Hematopoietic multipotent progenitor cell (in vitro differentiated cells): ENCODE measurements around the gene MTARC1. TPM values are rescaled to one million over a fixed set of nuclear protein-coding genes. Genes with fewer than 3 reads are reported as not detected.

Source experiments
- DNase-seq, 3 donors: peaks; one replicate each; pipeline ENCODE4 v3.0.0-alpha.2; 2011 to 2015; ENCODE audit warnings: low read depth in 2 of 3, low spot score in 2 of 3
- total RNA-seq: library from RNA; depleted of rRNA; stranded (reverse); fragments of >200 nt; gene quantifications from one replicate; pipeline ENCODE4 v1.2.3, GENCODE V29; 2012

MTARC1 gene
- total RNA-seq, 1 donor = 1.9 TPM

DNA sequence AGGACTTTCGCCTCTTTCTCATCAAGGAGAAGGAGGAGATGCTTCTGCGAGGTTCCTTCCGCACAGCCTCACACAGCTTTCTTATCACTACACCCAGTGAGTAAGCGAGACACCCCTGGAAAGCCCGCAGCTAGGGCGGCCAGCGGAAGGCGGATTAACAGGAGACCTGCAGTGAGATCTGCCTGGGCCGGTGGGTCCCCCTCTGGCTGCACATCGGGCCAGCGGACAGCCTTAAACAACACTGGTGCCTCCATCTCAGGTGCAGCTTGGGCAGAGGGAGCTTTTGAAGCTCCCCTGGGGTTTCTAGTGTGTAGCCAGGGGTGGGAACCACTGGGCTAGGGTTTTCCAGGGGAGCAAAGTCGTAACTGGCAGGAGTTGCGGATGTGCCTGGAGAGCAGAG lies 17.5 kb upstream of the MTARC1 start:
- no peak for DNase-seq

DNA sequence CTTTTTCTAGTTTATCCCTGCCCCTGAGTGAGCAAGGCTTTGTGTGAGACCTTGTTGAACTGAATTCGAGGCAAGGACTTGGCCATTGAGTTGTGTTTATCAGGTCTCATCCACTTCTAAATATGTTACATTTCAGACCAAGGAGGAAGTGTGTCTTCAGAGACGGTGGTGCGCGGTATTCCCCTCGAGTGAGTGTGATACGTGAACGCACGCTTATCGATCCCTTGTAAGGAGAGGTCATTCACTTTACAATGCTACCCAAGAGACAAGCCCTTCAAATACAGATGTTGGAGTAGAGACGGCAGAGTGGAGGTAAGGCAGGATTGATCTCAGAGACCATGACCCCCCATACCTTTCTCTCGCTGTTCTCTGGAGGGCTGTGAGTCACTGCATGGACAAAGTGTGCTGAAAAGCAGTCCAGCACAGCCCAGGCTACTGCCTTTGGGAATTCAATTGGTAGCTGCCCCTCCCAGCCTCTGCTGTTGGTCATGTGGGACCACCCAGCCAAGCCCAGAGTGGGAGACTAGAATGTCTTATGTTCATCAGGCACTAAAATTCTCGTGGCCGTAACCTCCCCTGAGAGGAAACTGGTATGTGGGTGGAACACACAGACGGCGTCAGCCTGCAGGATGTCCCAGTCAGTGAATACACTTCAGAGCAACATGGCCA lies 16.3 kb upstream of the MTARC1 start:
- DNase-seq = no peak

DNA sequence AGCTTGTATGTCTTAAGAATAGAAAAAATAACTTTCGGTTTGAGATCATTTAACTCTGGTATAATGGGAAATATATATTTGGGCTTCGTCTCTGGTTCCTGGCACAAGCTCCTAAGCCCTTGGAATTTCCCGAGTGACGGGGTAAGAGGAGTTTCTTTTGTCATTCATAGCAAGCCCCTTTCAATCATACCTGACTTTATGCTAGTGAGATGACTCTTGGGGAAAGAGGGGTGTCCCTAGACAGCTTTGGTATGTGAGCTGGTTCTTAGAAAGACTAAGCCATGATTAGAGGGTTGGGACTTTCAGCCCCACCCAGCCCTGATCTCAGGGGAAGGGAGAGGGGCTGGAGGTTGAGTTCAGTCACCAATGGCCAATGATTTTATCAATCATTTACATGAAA lies 13.9 kb upstream of the MTARC1 start:
- DNase-seq = no peak

DNA sequence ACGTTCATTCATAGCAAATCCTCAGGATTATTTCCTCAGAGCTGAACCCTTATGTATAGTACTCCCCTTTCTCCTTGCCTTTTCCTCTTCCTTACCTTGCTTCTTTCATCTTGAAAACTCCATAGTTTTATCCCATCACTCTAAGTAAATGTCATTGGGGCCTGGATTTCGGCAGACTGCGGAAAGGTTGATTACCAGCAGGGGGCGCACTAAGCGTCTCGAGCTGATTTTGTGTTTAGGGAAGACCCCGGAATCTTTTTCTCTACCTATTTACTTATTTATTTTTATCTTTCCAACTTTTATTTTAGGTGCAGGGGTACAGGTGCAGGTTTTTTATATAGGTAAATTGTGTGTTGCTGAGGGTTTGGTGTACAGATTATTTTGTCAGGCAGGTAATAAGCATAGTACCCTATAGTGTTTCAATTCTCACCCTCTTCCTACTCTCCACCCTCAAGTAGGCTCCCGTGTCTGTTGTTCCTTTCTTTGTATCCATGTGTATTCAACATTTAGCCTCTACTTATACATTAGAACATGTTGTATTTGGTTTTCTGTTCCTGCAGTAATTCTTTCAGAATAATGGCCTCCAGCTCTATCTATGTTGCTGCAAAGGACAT lies 11.4 kb upstream of the MTARC1 start:
- DNase-seq = peak; percentile 7 to 56 (median 29)

DNA sequence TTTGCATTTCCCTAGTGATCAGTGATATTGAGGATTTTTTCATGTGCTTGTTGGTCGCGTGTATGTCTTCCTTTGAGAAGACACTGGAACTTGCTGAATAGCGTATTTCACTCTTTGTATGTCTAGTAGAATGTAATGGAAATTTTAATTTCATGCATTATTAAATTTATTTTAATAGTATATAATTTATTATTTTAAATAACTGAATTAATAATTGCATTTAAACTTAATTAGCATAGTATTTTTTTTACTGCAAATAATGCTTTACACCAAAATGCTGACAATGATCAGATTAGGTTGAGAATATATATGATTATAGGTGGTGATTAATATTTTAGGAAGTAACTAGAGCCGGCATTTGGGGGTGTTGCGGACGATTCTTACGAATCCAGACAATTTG lies 10.5 kb upstream of the MTARC1 start:
- no peak for DNase-seq

DNA sequence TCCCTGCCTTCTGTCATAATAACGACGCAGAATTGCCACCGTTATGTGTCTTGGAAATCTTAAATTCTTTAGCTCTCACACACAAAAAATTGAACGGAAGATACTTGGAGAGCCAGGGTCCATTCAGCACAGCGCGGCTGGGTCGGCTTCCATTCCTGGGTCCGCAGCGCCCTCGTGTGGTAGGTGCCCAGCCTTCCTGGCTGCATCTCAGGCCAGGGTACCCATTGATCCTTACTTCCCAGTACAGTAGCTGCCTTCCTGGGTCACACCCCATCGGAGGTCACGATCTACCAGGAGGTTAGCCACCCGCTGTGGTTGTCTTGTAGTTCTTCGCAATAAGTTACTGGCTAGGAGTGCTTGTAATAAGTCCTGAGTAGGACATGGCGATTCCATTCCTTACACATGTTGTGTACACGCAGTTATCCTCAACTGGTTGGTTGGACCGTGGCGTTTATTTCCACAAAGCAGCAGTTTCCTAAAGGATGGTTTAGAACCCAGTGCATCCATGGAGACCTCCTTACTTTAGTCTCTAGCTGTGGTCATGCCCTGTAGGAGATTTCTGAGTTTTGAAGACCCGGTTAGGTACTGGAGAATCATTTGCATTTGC lies 9.9 kb upstream of the MTARC1 start:
- DNase-seq = peak; percentile 21 to 76 (median 69)

DNA sequence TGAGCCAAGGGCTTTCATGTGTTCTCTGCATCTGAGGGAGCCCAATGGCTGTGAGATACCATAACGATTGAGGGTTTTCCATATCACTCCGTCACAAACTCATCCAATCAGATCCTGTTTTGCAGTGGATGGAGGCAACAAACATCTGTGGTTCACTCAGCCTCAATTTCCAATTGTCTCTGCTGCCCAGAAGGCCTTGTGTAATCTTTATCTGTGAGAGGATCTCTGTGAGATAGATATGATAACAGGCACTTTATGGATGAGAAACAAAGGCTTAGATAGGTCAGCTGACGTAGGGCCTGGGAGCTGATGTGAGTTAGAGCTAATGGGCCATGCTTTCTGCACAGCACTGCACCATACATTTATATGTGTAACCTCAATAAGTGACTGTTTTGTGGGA lies 3.3 kb upstream of the MTARC1 start:
- no peak for DNase-seq

DNA sequence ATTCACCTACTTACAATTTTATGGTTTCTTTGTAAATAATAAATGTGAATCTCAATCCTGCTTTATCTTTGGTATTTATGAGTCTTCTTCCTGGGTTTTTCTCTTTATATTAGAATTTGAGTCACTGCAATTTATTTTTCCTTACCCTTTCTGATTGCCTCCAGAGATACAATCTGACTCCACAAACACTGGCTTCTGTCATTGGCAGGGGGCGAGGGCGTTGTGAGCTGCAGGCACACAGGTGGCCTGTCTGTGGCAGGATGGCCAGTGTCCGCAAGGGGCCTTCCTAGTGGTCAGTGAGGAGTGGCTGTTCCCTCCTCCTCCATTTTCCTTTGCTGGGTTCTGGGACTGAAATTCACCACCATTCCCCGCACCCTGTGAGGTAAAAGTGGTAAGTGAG lies 2.0 kb upstream of the MTARC1 start:
- no peak for DNase-seq

DNA sequence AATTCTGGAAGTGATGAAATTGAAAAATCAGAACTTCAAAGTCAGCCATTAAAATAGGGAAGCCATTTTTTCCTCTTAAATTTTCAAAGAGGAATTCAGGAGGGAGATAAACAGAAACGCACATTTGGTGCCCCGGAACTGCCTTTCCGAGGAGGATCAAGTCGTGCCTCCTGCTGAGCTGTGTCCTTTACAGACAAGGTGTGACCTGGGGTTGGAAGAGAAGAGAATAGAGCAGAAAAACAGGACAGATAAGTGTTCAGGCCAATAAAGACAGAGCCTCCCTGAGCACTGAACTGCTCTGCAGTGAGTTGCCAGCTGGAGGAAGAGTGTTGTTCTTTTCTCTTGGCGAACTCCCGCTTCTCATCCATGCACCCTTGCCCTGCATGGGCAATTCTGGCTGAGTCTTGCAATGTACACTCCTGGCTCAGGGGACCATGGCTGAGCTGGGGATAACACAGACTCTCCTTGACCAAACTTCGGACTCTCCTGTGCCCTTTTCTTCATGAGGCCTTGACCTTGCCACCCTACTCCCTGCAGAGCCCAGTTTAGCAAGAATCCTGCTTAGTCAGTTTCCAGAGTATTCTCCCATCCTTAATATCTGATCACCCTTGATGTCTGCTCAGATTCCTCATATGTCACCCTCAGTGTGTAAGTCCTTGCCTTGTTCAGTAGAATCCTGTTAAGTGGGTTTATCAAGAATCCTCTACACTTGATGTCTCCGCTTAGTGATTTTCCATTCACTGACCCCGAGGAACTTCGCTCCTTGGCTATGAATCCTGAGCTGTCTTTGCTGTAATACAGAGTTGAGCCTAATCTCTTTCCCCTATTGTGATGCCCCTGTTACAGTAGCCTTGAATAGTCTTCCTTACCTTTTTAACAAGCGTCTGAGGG lies 1.3 kb upstream of the MTARC1 start:
- DNase-seq = no peak

DNA sequence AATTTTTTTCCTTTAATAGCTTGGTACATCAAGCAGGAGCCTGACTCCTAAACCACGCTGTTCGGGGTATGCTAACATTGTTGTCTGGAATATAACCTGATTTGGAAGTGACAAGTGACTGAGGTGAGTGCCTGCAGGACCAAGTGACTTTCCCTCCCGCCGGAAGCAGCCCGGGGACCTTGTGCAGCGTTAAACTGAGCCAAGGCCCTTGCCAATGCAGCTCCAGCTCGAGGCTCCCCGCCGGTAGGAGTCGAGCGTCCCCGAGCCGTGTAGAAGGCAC lies 716 bp upstream of the MTARC1 start:
- DNase-seq = peak in 1 of 3 donors; percentile 28

DNA sequence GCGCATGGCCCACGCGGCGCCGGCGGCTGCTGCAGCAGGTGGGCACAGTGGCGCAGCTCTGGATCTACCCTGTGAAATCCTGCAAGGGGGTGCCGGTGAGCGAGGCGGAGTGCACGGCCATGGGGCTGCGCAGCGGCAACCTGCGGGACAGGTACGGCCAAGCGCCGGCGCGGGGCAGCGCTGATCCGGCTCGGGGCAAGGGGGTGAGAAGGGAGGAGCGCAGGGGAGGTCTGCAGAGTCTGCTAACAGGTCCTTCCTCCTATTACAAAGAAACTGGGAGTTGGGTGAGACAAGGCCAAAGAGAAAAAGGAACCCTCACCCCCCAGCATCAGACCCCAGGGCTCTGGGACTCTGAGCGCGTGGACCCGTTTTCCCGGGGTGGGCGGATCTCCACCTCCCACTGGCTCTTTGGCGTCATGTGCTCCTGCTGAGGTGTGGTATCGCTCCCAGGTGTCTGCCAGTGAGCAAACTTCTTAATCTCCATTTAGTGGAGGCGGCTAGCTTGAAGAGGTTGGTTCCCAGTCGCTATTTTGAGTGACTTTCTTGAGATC lies 431 bp downstream of the MTARC1 start:
- peak in 2 of 3 donors; percentile 7 to 14 for DNase-seq

DNA sequence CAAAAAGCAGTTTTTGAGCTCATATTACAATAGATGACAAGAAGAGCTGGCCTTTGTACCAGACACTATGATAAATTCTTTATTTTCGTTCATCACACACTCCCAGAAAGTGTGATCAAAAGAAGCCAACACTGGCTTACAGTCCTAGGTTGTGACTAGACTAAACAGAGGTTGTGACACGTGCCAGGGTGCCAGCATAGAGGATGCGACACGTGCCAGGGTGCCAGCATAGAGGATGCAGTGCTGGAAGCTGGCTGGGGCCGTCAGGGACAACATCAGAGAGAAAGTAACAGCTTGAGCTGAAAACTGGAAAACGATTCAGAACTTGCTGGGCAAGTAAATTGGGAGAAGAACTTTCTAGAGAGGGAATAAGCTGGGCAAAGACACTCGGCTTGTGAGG lies 2.2 kb downstream of the MTARC1 start:
- DNase-seq = no peak

DNA sequence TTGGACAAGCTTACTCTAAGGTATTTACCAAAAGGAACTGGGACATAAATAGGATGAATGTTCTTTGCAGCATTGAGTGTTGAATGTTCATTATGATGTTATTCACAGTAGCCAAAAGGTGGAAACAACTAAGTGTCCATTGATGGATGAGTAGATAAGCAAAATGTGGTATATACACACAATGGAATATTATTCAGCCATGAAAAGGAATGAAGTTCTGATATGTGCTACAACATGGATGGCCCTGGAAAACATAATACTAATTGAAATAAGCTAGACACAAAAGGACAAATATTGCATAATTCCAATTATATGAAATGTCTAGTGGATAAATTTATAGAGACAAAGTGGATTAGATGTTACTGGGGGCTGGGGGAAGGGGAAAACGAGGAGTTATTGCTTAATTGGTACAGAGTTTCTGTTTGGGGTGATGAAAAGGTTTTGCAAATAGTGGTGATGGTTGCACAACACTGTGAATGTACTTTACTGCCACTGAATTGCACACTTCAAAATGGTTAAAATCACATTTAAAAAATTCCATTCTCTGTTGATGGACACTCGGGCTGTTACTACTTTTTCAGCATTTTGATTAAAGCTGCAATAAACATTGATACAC lies 2.9 kb downstream of the MTARC1 start:
- DNase-seq = no peak

DNA sequence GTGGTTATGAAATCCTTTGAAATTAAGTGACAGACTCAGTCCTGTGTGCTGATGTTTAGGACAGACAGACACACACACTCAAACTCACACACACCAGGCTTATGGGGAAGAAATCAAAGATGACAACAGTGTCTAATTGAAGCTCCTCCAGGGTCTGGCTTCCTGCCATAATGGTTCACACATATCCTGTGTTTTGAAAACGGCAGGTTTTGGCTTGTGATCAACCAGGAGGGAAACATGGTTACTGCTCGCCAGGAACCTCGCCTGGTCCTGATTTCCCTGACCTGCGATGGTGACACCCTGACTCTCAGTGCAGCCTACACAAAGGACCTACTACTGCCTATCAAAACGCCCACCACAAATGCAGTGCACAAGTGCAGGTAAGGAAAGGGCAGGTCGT lies 4.6 kb downstream of the MTARC1 start:
- peak in 1 of 3 donors; percentile 7 for DNase-seq

DNA sequence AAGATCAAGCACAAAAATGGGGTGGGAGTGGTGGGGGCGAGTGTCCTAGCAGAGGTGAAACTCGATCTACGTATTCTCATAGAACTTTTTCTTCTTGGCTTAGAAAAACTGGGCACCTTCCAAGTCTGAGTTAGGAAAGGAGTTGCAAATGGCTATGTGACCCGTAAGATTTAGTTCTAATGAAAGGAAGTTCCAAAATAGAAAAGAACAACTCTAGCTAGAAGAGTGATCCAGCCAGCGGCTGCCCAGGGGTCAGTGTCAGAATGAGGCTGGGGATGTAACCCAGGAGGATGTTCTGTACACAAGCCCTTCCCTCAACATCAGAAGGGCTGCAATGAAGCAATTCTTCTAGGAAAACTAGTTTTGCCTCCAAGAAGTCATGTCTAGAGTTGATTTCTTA lies 5.2 kb downstream of the MTARC1 start:
- no peak for DNase-seq

DNA sequence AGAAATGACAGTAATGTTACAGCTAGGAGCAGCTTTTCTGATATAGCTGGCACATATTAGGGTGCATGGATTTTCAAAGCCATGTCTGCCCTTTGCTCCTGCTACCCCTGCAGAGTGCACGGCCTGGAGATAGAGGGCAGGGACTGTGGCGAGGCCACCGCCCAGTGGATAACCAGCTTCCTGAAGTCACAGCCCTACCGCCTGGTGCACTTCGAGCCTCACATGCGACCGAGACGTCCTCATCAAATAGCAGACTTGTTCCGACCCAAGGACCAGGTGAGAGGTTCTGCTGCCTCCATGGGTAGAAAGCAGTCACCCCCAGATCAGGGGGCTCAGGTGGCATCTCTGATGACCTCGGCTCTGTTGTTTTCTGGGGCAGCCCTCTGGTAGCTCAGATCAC lies 9.8 kb downstream of the MTARC1 start:
- no peak for DNase-seq

DNA sequence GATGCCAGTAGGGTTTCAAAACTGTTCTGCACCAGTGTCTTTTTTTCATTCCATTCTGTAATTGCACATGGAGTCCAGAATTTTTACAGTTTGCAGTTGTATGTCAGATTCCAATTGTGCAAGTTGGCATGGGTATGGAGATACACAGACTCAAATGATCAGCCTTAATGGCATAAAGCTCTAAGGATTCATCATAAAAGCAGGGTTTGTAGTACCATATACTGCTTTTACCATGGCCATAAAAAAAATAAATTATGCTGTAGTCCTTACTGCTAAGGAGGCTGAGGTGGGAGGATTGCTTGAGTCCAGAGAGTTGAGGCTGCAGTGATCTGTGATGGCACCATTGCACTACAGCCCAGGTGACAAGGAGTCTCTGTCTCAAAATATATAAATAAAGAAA lies 10.3 kb downstream of the MTARC1 start:
- no peak for DNase-seq

DNA sequence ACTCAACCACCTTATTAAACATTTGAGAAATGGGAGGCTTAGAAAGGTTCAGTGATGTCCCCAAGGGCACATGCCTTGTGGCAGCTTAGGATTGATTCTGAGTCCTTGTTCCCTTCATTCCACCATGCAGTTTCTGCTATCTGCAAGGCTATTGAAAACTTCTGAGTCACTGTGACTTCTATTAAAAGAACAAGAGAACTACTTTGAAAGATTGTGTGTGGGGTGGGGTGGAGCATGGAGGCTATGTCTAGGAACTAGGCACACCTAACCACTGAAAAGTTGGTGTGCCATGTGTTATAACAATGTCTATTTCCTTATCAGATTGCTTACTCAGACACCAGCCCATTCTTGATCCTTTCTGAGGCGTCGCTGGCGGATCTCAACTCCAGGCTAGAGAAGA lies 10.8 kb downstream of the MTARC1 start:
- no peak for DNase-seq

DNA sequence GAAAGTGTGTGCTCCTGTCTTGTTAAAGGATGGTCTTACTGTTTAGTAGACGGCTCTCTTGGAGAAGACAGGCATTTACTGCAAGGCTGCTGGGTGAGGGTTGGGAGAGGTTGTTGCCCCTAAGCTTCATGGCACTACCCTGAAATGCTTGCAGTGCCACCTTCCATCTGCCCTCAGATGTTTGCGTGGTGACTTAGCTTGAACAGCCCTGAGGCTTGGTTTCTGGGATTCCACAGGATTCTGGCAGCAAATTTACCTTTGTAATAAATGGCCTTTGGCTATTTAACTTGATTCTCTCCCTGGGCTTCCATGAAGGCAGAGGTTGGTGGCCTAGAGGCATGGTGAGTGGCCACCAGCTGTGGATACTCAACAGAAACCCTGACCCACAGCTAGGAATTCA lies 11.6 kb downstream of the MTARC1 start:
- no peak for DNase-seq

DNA sequence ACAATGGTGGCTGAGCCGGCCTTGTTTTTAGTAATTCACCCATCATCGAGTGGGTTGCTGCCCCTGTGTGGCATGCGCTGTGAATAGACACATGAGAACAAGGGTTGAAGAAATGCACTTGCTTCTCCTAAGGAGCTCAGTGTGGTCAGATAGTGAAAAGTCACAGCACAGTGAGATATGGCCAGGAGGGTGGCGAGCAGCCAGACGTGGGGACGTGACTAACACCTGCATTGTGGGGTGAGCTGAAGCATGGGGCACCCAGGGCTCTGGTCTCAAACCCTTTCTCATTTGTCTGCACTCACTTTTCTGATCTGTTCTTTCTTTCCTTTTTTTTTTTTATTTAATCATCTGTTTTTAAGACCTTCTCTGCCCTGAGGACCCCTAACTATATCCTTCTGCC lies 13.5 kb downstream of the MTARC1 start:
- no peak for DNase-seq
